Activated CD4-positive, alpha-beta T cell treated with anti-CD3 and anti-CD28 coated beads, Interleukin-2, amount 10 ng/mL, durations not matched to agents 24 days and 14 days (primary cell): ENCODE results near the gene KDM4F. TPM values are rescaled to one million over a fixed set of nuclear protein-coding genes. Genes with fewer than 3 reads are reported as not detected.

ENCODE experiments used
- DNase-seq: peaks from one replicate; pipeline ENCODE4 v3.0.0; 2022
- H3K27ac Mint-ChIP-seq: one replicate; pipeline ENCODE4 v1.8.0; 2022; ENCODE audit warnings: mild to moderate bottlenecking, mixed read lengths
- H3K27me3 Mint-ChIP-seq: one replicate; pipeline ENCODE4 v1.8.0; 2022; ENCODE audit warnings: mixed read lengths
- H3K36me3 Mint-ChIP-seq: one replicate; pipeline ENCODE4 v1.8.0; 2022; ENCODE audit warnings: low read depth, mild to moderate bottlenecking, mixed read lengths
- H3K4me1 Mint-ChIP-seq: one replicate; pipeline ENCODE4 v1.8.0; 2021; ENCODE audit warnings: mixed read lengths
- H3K4me3 Mint-ChIP-seq: one replicate; pipeline ENCODE4 v1.8.0; 2022; ENCODE audit warnings: mild to moderate bottlenecking, moderate library complexity, mixed read lengths
- H3K9me3 Mint-ChIP-seq: one replicate; pipeline ENCODE4 v1.8.0; 2021; ENCODE audit warnings: mixed read lengths
- intact Hi-C: fragments of 100-400 bp; cut with micrococcal nuclease; formaldehyde crosslinking; loops from one replicate; pipeline ENCODE4 v1.15.1; 2023
- total RNA-seq: library from RNA; stranded (reverse); gene quantifications from 2 replicates; pipeline ENCODE4 v1.2.3, GENCODE V29; 2022

The KDM4F gene
- total RNA-seq, 1 donor from 2014 or later: not detected

- H3K27me3 Mint-ChIP-seq: peaks cover 40% of the 10 kb centered on the region
- peak; percentile 23 for DNase-seq
- peak overlapping the region; percentile 39 for H3K27ac Mint-ChIP-seq
- H3K36me3 Mint-ChIP-seq: no peaks in the 10 kb centered on the region
- H3K4me3 Mint-ChIP-seq: no peak overlapping the region
- H3K9me3 Mint-ChIP-seq: no peaks in the 10 kb centered on the region
- intact Hi-C loops: no loop called here
- peaks cover 3% of the 10 kb centered on the region for H3K4me1 Mint-ChIP-seq
Measured at GRCh38 chr11:95044010-95044409, 5.2 kb upstream of the KDM4F start.

- Mint-ChIP-seq H3K27ac (no peak overlapping the region), H3K4me3 (no peak overlapping the region), H3K36me3 (no peaks in the 10 kb centered on the region), H3K4me1 (peaks cover 3% of the 10 kb centered on the region), H3K9me3 (no peaks in the 10 kb centered on the region), H3K27me3 (peaks cover 43% of the 10 kb centered on the region)
- intact Hi-C loops: no loop called here
- peak; percentile 16 for DNase-seq
Measured at GRCh38 chr11:95045812-95046211, 3.4 kb upstream of the KDM4F start.

GRCh38 chr11:95050595-95051202, 1.5 kb downstream of the KDM4F start:
- no peak overlapping the region for H3K27ac Mint-ChIP-seq
- no peaks in the 10 kb centered on the region for H3K36me3 Mint-ChIP-seq
- no peak overlapping the region for H3K4me3 Mint-ChIP-seq
- peak; percentile 46 for DNase-seq
- H3K27me3 Mint-ChIP-seq: peaks cover 49% of the 10 kb centered on the region
- intact Hi-C loops: no loop called here
- H3K9me3 Mint-ChIP-seq: no peaks in the 10 kb centered on the region
- H3K4me1 Mint-ChIP-seq: no peaks in the 10 kb centered on the region

GRCh38 chr11:95054356-95054755, 5.1 kb downstream of the KDM4F start:
- intact Hi-C loops: no loop called here
- Mint-ChIP-seq H3K27ac (no peak overlapping the region), H3K27me3 (peaks cover 42% of the 10 kb centered on the region)

GRCh38 chr11:95055283-95055897, 6.2 kb downstream of the KDM4F start:
- Mint-ChIP-seq H3K27me3 (peaks cover 48% of the 10 kb centered on the region), H3K9me3 (no peaks in the 10 kb centered on the region), H3K27ac (no peak overlapping the region), H3K36me3 (no peaks in the 10 kb centered on the region), H3K4me1 (no peaks in the 10 kb centered on the region), H3K4me3 (no peak overlapping the region)
- peak; percentile 44 for DNase-seq
- intact Hi-C loops: no loop called here

More at GRCh38 chr11:95054356-95054755, 5.1 kb downstream of the KDM4F start:
- Mint-ChIP-seq H3K4me3 (no peak overlapping the region), H3K9me3 (no peaks in the 10 kb centered on the region), H3K36me3 (no peaks in the 10 kb centered on the region), H3K4me1 (no peaks in the 10 kb centered on the region)
- DNase-seq: peak; percentile 35

- H3K36me3 Mint-ChIP-seq: no peaks in the 10 kb centered on the region
- H3K4me3 Mint-ChIP-seq: no peak overlapping the region
- H3K27ac Mint-ChIP-seq: no peak overlapping the region
- H3K4me1 Mint-ChIP-seq: no peaks in the 10 kb centered on the region
- intact Hi-C loops: no loop called here
- H3K9me3 Mint-ChIP-seq: no peaks in the 10 kb centered on the region
- peak; percentile 33 for DNase-seq
- peaks cover 61% of the 10 kb centered on the region for H3K27me3 Mint-ChIP-seq
Measured at GRCh38 chr11:95057959-95058358, 8.7 kb downstream of the KDM4F start.

- intact Hi-C loops: no loop called here
- DNase-seq: peak; percentile 14
- Mint-ChIP-seq H3K36me3 (no peaks in the 10 kb centered on the region), H3K27ac (no peak overlapping the region), H3K4me1 (no peaks in the 10 kb centered on the region), H3K9me3 (no peaks in the 10 kb centered on the region), H3K4me3 (no peak overlapping the region), H3K27me3 (peaks cover 57% of the 10 kb centered on the region)
Measured at GRCh38 chr11:95058621-95059020, 9.4 kb downstream of the KDM4F start.

- no peak overlapping the region for H3K4me3 Mint-ChIP-seq
- no peak overlapping the region for H3K27ac Mint-ChIP-seq
- peak; percentile 23 for DNase-seq
- H3K9me3 Mint-ChIP-seq: no peaks in the 10 kb centered on the region
- intact Hi-C loops: no loop called here
- no peaks in the 10 kb centered on the region for H3K4me1 Mint-ChIP-seq
- H3K36me3 Mint-ChIP-seq: no peaks in the 10 kb centered on the region
- peaks cover 56% of the 10 kb centered on the region for H3K27me3 Mint-ChIP-seq
Measured at GRCh38 chr11:95059046-95059445, 9.8 kb downstream of the KDM4F start.

- no peak overlapping the region for H3K4me3 Mint-ChIP-seq
- H3K36me3 Mint-ChIP-seq: peaks cover 7% of the 10 kb centered on the region
- peaks cover 30% of the 10 kb centered on the region for H3K27me3 Mint-ChIP-seq
- intact Hi-C loops: loop anchor here (5.0 kb wide), 4 partner anchors 188 to 652 kb away; partner anchors contain the start of gene FUT4
- no peaks in the 10 kb centered on the region for H3K9me3 Mint-ChIP-seq
- H3K27ac Mint-ChIP-seq: no peak overlapping the region
- DNase-seq: peak; percentile 54
- H3K4me1 Mint-ChIP-seq: peaks cover 11% of the 10 kb centered on the region
Measured at GRCh38 chr11:95065336-95065735, 16.1 kb downstream of the KDM4F start.

- peak within 1 kb of the TSS; percentile 98 for H3K27ac Mint-ChIP-seq
- intact Hi-C loops: loop anchor here (1.0 to 5.0 kb wide), 5 partner anchors 165 to 651 kb away; partner anchors contain the start of genes FUT4 and SESN3
- no peak for DNase-seq
- no peaks in the 10 kb centered on the region for H3K9me3 Mint-ChIP-seq
- peaks cover 24% of the 10 kb centered on the region for H3K27me3 Mint-ChIP-seq
- H3K36me3 Mint-ChIP-seq: peaks cover 14% of the 10 kb centered on the region
- H3K4me1 Mint-ChIP-seq: peaks cover 18% of the 10 kb centered on the region
- peak within 1 kb of the TSS; percentile 98 for H3K4me3 Mint-ChIP-seq
Measured at GRCh38 chr11:95066716-95067038, 17.5 kb downstream of the KDM4F start, which contains the start of gene SRSF8. Gene SRSF8, plus strand, starts transcription at chr11:95066919. Its CDS starts 308 bp downstream, at chr11:95067227.

- peaks cover 18% of the 10 kb centered on the region for H3K4me1 Mint-ChIP-seq
- H3K9me3 Mint-ChIP-seq: no peaks in the 10 kb centered on the region
- peak overlapping the region; percentile 98 for H3K27ac Mint-ChIP-seq
- DNase-seq: peak; percentile 93
- peaks cover 14% of the 10 kb centered on the region for H3K36me3 Mint-ChIP-seq
- H3K4me3 Mint-ChIP-seq: peak overlapping the region; percentile 98
- intact Hi-C loops: loop anchor here (1.0 to 5.0 kb wide), 5 partner anchors 164 to 650 kb away; partner anchors contain the start of genes FUT4 and SESN3
- H3K27me3 Mint-ChIP-seq: peaks cover 18% of the 10 kb centered on the region
Measured at GRCh38 chr11:95067039-95067840, 18.0 kb downstream of the KDM4F start.

GRCh38 chr11:95067841-95068219, 18.6 kb downstream of the KDM4F start:
- Mint-ChIP-seq H3K27me3 (peaks cover 12% of the 10 kb centered on the region), H3K36me3 (peaks cover 18% of the 10 kb centered on the region), H3K4me3 (peak overlapping the region; percentile 98), H3K4me1 (peaks cover 18% of the 10 kb centered on the region), H3K27ac (peak overlapping the region; percentile 98), H3K9me3 (no peaks in the 10 kb centered on the region)
- intact Hi-C loops: loop anchor here (1.0 to 5.0 kb wide), 11 partner anchors 16 to 939 kb away; partner anchors contain the start of genes CWC15, ENDOD1, FAM76B and FUT4
- no peak for DNase-seq

- peaks cover 9% of the 10 kb centered on the region for H3K27me3 Mint-ChIP-seq
- H3K9me3 Mint-ChIP-seq: no peaks in the 10 kb centered on the region
- DNase-seq: peak; percentile 92
- peaks cover 21% of the 10 kb centered on the region for H3K36me3 Mint-ChIP-seq
- H3K4me3 Mint-ChIP-seq: peak overlapping the region; percentile 98
- peaks cover 18% of the 10 kb centered on the region for H3K4me1 Mint-ChIP-seq
- peak overlapping the region; percentile 98 for H3K27ac Mint-ChIP-seq
- intact Hi-C loops: loop anchor here (1.0 to 5.0 kb wide), 10 partner anchors 16 to 940 kb away; partner anchors contain the start of genes CWC15, ENDOD1, FAM76B and FUT4
Measured at GRCh38 chr11:95068549-95068948, 19.3 kb downstream of the KDM4F start.

- Mint-ChIP-seq H3K4me1 (peaks cover 18% of the 10 kb centered on the region), H3K27ac (no peak overlapping the region), H3K4me3 (peak overlapping the region; percentile 9), H3K36me3 (peaks cover 23% of the 10 kb centered on the region), H3K9me3 (no peaks in the 10 kb centered on the region), H3K27me3 (peaks cover 1% of the 10 kb centered on the region)
- peak; percentile 48 for DNase-seq
- intact Hi-C loops: no loop called here
Measured at GRCh38 chr11:95070471-95070870, 21.2 kb downstream of the KDM4F start.
